ENCODE measurements around the gene PPP1R12B.
"Not testable (repeated sequence)": the region's sequence is repeated elsewhere in the genome, so short reads cannot be mapped to it uniquely, and the experiment has no call there.

PPP1R12B gene

DNA sequence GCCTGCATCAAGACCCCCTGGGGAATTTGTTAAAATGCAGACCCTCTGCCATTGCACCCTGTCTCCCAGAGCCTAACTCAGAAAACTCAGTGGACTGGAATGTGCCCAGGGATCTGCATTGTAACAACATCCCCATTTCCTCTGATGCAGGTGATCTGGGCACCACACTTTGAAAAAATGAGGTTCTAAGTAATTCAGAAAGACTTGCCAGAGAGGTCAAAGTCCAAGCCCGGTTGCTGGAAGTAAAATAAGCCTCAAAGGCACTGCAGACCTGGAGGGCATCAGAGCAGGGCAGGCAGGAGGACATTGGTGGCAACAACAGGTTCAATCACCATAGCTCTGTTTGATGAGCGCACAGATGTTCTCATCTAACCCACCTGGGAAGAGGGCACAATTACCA, 271.0 kb downstream of the PPP1R12B start:
- DNase-seq: no peak

DNA sequence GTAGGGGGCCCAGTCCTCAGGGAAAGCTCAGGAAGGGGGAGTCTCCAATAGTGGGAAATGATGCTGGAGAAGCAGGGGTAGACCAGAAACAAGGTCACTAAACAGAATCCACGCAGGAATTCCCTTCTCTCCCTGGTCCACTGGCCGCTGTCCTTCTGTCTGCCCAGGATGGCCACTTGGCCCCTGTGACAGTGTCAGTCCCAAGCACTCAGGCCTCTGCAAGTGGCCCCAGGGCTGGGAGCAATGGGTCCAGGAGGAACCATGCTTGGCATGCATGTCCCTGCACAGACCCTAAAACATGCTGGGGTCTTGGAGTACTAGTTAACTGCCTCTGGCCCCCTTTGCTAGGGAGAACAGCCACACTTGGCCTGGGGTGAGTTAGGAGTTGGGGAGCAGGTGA, 271.5 kb downstream of the PPP1R12B start:
- not testable (repeated sequence) for DNase-seq

DNA sequence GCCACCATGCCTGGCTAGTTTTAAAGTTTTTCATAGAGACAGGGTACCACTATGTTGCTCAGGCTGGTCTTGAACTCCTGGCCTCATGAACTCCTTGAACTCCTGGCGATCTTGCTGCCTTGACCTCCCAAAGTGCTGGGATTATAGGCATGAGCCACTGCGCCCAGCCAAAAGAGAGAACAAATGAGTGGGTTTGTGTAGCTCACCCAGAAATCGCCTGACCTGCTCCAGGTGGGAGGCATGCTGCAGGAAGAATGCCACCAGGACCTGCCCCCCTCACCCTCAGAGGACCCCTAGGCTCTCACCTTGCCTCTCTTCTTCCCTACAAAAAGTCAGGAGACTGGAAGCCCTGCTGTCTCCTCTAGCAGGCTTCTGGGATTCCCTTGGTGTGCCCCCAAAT, 272.9 kb downstream of the PPP1R12B start:
- no peak for DNase-seq

DNA sequence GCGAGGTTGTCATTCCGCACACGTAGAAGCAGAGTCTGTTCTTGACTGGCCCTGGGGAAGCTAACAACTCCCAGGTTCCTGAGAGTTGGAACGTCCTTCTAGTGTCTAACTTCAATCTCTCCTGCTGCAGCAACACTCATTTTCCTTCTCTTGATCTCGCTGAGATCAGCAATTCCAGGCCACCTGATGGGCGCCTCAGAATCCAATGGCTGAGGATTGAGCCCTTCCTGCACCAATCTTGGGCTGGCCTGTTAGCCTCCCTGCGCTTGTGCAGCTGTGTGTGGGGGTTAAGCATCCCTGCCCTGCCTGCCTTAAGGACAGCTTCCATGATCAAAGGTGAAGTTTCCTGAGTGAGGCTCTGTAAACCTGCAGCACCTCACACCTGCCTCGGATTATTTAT, 273.9 kb downstream of the PPP1R12B start:
- no peak for DNase-seq

DNA sequence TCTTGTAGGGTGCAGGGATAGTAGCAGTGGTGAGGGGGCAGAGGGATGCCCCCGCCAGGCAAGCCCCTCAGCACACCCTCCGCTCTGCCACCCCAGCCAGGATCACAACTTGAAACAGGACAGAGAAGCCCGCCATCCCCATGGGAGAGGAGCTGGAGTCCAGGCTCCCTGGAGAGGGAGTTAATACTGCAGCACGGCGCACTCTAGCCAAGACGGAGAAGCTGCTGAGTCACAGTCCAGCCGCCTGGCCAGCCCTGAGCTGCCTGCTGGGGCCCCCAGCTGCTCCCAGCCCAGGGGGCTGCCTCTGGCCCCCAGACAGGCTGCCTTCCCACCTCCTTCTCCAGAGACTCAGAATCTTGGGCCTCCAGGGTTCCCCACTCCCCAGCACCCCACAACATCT, 274.6 kb downstream of the PPP1R12B start:
- no peak for DNase-seq

DNA sequence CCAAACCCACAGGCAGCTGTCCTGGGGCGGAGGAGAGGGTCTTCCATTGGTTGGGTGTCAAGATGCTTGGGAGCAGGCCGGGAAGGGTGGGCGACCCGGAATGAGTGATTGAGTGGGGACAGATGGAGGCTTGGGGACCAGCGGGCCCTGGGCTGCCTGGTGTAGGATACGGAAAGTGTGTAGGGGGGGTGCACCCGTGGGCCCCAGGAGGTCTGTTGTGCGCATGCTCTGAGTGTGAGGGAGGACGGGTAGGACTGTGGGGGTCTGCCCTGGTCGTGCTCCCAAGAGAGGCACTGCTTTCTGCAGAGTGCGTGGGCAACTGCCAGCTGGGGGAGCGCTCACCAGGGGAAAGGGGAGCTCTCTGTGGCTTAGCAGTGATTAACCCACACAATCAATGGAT, 275.0 kb downstream of the PPP1R12B start:
- DNase-seq: not testable (repeated sequence)

DNA sequence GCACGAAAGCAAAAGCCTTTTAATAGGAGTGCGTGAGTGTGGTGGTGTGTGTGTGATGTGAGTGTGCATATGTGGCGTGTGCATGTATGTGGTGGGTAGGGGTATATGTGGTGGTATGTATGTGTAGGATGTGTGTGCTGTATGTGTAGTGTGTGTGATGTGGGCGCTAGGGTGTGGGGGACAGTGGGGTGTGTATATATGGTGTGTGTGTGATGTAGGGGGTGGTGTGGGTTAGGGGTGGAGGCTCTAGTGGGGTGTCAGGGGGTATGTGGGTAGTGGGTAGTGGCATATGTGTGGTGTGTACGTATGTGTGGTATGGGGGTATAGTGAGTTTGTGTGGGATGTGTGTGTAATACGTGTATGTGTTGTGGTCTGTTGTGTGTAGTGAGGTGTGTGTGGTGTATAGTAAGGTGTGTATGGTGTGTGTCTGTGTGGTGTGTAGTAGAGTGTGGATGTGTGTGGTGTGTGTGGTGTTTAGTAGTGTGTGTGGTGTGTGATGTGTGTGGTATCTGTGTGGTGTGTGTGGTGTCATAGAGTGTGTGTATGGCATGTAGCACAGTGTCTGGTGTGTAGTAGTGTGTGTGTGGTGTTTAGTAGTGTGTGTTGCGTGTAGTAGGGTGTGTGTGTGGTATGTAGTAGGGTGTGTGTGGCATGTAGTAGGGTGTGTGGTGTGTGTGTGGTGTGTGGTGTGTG, 275.7 kb downstream of the PPP1R12B start:
- DNase-seq: no peak

DNA sequence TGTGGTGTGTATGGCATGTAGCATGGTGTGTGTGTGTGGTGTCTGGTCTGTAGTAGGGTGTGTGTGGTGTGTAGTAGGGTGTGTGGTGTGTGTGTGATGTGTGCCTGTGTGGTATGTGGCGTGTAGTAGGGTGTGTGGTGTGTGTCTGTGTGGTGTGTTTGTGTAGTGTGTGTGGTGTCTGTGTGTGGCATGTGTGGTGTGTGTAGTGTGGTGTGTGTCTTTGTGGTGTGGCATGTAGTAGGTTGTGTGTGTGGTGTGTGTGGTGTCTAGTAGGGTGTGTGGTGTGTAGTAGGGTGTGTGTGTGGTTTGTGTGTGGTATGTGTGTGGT, 276.2 kb downstream of the PPP1R12B start:
- no peak for DNase-seq

DNA sequence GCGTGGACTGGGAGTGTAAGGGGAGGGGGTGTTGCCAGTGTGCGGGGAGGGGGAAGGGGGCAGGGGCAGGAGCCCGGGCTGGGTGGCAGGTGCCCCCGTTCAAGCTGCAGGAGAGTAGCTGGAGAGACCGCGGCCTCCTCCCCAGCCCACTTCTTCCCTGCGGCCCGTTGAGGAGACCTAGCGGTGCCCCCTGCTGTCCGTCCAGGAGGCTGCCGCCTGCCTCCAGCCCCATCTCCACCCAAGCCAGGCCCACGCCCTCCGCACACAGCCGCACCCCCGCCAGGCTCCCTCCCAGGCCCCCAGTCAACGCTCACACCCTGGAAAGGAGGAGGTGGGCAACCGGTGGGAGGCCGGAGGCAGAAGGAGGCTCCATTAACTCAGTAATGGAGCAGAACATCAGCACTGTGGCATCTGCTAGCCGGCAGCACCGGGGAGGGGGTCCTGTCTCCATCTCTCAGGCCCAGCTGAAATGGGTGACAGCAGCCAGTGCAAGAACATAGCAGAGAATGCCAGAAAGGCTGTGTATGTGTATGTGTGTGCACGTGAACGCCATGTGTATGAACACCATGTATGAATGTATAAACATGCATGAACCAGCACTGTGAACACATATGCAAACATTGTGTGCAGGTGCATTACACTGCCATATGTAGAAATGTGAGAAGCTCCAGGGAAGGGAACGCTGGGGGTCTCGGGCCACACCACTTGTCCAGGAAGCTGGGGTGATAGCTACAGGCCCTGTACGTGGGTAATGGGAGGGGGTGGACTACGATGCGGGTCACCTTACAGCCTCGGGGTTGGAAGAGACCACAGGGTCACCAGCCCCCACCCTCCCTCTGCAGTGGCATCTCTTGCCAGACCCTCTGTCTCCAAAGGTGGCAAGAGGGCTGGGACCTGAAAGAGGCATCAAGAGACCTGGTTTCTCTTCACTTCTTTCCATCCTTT, 277.2 kb downstream of the PPP1R12B start:
- peak; percentile 43 for DNase-seq

DNA sequence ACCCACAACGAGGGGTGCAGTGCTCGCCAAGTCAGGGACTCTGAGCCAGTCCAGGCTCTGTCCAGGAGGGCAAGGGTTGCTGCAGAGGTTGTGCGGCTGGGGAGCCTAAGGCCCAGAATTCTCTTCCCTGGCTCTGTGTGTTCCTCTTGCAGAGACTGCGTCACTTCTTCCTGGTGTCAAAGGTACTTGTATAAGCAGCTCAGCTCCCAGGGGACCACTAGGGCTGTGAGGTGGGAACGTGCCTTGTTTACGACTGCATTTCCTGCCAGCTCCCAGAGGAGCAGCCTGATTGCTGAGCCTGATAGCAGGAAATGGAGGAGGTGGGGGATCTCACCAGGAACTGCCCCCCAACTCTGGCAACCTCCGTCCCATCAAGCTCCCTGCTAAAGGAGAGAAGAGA, 278.5 kb downstream of the PPP1R12B start:
- DNase-seq: peak; percentile 70

DNA sequence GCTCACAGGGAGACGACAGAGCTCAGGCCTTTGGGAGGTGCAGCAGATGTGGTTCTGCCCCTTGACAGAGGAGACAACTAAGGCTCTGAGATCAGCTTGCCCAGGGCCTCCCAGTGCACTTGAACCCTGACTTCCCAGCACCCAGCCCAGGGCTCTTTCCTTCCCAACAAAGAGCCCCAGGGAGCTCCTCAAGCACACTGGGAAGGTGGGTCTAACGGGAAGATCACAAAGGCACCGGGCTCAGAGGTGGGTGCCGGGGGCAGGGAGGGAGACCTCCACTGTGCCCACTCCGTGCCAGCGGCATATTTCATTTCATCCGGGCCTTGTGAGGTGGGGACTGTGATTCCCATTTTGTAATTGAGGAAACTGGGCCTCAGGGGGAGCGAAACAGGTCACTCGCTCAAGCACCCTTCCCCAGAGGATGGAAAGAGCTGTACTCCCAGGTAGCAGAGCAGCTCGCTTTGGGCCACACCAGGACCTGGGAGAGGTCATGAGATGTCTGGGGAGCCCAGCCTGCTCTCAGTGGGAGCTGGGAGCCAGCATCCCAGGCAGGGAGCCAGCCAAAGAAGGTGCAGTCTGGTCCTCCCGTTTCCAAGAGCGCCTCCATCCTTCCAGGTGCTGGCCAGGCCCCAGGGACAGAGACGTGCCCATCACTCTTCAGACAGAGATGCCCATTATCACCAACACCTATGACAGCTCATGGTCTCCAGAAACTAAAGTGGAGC, 279.5 kb downstream of the PPP1R12B start:
- no peak for DNase-seq

DNA sequence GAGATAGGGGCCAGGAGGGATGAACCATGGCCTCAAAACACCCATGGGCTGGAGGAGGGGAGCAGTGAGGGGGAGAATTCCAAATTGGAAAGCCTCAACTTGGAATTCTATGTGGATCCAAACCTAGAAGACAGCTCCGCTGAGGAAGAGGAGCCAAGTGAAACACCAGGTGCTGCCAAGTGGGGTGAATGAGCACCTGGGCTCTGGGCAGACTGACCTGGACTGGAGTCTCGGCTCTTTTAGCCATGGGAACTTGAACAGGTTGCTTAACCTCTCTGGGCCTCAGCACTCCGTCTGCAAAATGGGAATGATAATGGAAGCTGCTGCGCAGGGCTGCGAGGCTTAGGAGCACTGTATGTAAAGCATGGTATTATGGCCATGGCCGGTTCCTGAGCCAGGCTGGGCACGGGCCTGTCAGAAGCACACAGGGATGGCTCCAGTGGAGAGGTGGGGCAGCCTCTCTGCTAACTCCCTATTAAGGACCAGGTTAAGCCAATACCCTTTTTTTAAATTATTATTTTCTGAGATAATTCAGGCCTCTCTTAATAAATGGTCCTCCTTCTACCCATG, 280.2 kb downstream of the PPP1R12B start:
- DNase-seq: no peak

DNA sequence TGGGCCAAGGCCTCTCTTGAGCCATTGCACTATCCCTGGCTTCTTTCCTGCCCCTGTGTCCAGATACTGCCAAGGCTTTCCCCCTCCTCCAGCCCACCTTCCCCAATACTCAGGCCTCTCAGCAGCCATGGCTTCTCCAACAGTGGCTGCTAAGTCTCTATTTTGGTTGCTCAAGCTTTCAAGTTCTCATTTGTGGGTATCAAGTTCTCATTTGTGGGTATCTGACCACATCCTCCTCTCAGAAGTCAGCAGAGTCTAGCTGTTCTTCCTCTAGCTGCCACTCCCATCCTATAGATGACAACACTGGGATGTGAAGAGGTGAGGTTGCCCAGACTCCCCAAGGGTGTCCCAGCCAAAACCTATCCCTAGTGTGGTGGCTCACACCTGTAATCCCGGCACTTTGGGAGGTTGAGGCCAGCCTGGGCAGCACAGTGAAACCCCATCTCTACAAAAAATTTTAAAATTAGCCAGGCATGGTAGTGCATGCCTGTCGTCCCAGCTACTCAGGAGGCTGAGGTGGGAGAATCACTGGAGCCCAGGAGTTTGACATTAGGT, 280.8 kb downstream of the PPP1R12B start:
- DNase-seq: not testable (repeated sequence)

DNA sequence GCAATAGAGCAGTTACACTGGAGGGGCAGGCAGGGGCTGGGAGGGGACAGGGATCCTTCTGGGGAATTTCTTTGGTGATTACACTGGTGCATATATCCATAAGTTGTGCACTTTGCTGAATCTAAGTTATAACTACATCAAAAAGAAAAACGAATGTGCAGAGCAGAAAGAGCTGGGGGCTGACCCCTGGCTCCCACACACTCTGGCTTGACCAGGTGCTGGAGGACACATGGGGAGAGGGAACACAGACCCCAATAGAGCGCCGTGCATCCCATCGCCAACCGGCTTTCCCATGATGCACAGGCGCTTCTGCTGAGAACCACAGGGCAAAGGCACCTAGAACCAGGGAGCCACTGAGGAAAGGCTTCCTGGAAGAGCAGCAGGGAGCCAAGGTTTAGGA, 281.6 kb downstream of the PPP1R12B start:
- not testable (repeated sequence) for DNase-seq

DNA sequence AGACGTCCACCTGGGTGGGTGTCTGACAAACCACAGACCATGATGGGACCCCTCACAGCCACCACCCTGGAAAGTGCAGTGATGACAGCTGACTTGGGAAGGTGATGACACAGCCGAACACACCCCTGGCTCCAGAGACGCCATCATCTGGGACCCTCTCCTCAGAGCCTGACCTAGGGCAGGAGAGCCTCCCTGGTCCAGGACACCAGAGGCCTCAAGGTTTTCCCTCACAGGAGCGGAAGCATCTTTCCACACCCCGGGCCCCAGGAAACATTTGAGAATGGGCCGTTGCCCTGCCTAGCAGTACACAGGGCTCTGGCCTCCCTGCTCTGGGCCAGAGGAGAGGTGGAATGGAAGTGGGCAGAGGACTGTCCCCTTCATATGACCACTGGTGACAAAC, 282.0 kb downstream of the PPP1R12B start:
- no peak for DNase-seq

DNA sequence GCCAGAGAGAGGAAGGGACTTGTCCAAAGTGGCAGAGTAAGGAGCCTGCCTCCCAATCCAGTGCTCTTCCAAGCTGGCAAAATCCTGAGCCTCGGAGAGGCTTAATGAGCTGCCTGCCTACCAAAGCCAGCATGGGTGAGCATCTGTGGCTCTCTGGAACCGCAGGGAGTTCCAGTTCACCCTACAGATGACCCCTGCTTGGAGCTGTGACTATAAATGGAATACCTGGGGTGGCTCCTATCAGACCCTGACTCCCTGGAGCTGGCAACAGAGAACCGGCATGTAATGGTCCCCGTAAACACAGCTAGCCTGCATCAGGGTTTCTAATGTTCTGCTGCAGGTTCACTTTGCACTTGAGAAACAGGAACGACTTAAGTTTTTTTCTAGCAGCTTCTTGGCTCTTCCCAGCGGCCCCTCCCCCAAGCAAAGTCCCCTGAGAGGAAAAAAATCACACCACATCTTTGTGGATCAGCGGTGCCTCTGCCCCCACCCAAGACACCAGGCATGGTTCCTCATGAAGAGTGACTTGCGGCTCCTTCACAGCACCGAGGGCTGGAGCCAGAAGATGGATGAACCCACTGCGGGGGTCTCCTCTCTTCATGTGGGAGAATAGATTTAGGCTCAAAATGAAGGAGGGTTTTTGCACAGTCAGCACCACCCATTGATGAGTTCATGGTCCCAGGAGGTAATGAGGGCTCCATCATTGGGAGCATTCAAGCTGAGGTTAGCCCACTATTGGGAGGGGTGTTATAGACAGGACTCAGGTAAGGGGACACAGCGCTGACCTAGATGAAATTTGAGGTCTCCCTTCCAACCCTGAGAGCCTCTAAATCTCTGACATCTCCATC, 282.8 kb downstream of the PPP1R12B start:
- no peak for DNase-seq

DNA sequence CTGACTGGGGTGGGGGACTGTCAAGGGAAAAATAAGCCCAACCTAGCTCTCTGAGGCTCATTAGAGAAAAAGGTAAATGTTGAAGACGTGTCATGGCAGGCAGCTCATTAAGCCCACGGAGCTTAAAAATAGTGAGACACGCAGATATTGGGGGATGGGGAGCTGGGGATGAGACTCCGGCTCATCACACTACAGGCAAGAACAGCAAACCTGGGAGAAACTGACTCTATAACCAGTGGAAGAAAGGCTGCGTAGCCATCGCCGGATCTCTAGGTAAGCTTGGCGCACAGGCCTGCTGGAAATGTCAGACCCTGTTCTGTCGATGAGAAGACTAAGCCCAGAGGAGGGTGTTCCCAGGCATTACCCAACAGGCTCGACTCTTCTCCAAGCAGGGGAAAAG, 283.7 kb downstream of the PPP1R12B start:
- no peak for DNase-seq

DNA sequence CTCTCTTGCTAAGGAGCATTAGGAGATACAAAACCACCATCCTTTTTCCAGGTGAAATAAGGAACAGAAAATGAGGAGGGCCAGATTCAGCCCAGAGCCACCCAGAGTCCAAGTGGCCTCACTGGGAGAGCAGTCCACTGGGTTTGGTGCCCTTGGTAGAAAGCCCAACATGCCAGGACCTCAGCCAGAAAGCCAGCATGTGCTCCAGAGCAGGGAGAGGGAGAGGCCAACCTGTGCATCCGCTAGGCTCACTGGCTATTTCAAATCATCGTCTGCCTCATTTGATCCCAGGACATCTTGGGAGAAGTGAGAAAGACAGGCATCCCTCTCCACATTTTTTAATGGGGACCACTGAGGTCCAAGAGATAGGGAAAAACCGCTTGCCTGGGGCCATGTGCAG, 287.7 kb downstream of the PPP1R12B start:
- DNase-seq: not testable (repeated sequence)

DNA sequence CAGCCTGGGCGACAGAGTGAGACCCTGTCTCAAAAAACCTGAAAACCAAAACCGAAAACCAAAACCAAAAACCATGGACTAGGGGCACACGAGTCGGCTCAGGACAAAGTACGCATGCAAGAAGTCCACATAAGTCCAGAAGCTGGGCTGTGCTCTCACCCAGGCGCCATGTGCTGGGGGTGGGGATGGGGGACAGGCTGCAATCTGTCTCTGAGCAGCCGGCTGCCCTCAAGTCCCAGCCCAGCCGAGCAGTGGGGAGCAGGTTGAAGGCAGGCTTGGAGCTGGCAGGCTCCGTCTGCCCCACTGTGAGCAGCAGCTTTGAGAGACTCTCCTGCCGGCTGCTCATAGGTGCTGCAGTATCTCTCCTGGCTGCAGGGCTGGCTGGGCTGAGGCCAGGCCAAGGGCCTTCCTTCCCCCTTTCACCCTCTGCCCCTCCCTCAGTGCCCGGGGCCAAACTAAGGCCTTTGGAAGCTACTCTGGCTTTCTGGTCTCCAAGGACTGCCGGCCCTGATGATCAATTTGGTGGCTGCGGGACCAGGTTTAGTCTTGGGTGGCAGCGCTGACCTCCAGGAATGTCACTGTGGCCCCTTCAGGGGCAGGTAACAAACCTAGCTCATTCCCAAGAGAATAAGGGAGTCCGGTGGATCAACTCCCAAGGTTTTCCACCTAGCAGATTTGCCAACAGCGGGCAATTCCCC, 289.0 kb downstream of the PPP1R12B start:
- not testable (repeated sequence) for DNase-seq

DNA sequence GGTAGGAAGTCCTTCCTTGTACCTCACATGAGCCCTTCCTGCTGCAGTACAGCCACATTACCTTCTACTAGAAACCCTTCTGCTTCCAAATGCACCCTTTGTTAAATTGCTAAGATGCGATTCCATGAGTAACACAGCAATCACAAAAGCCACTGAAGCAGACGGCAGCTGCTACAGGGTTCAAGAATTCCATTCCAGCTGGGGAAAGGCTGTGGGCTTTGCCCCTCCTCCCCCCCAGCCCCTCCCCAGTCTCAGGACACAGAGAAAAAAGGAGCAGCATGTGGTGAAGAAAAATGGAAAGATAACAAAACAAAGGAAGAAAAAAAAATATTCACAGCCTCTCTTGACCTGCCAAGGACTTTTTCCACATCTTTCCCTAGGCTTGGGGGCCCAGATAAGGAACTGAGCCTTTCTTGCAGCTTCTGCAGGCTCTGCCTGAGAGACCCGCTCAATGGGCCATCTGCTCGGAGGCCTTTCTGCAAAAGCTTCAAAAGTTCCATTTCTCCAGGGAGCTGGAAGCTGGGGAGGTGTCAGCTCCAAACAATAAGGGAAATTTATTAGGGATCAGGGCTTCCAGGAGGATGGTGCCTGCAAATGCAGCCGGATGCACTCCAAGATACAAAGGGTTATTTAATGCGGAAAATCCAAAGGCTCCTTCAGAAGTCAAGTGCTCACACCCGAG, 289.7 kb downstream of the PPP1R12B start:
- no peak for DNase-seq
